ENCODE data around the gene NKD2. TPM values are rescaled to one million over a fixed set of nuclear protein-coding genes. Genes with fewer than 3 reads are reported as not detected.

Gene NKD2
- total and polyA plus RNA-seq, 3 donors from 2014 or later = 16.5 to 42.1 (median 31.6) TPM

DNA sequence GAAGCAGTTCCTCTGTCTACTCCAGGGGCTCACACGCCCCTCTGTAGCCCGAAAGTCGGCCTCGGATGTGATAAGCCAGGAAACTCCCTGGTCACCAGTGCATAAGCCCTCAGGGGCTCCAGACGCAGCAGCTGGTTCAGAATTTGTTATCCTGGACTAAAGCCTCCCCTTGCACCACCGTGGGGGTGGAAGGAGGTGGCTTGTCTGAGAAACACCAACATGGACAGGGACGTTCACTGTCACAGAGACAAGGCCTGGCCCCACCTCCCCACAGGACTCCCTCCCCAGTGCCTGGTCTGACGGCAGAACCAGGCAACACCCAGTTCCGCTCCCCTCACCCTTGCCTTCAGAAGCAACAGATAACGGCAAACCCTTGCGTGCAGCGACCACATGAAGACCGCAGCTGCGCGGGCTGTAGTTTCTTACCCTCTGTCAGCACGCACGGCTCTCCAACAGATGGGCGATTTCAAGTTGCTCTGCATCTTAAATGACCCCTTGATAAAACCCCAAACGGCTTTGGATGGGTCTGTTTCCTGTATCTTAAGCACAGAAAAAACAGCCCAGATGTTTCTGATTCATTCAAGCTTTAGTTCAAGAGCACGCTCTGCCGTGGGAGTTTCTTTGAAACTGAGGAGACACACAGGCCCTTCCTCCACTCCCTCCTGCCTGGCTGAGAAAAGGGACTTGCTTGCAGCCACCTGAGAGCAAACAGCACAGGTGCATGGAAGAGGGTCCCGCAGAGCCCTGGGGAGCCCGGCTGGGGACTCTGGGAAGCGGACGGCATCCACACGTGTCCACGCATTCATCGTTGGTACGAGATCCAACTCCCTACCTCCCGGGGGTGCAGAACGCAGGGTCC is 44.7 kb upstream of the NKD2 start:
- Histone ChIP-seq H3K27ac (no peak overlapping the region), H3K4me3 (no peak overlapping the region), H3K36me3 (ENCODE audit: low read depth, missing control alignments) (no peaks in the 10 kb centered on the region), H3K27me3 (no peaks in the 10 kb centered on the region), H3K9me3 (no peaks in the 10 kb centered on the region), H3K4me1 (peaks cover 7% of the 10 kb centered on the region)
- intact Hi-C loops (cut with DNase I; ENCODE audit: low total_unique reads) = no loop called here
- WGBS, 2 donors = 47 to 64% methylated on average over 14 to 31 of the region's 31 CpGs
- no peak for DNase-seq
- TF ChIP-seq, protein P1, sequence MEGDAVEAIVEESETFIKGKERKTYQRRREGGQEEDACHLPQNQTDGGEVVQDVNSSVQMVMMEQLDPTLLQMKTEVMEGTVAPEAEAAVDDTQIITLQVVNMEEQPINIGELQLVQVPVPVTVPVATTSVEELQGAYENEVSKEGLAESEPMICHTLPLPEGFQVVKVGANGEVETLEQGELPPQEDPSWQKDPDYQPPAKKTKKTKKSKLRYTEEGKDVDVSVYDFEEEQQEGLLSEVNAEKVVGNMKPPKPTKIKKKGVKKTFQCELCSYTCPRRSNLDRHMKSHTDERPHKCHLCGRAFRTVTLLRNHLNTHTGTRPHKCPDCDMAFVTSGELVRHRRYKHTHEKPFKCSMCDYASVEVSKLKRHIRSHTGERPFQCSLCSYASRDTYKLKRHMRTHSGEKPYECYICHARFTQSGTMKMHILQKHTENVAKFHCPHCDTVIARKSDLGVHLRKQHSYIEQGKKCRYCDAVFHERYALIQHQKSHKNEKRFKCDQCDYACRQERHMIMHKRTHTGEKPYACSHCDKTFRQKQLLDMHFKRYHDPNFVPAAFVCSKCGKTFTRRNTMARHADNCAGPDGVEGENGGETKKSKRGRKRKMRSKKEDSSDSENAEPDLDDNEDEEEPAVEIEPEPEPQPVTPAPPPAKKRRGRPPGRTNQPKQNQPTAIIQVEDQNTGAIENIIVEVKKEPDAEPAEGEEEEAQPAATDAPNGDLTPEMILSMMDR (IDR thresholded peaks at IDR 0.05) = no peak
- no peak for TF ChIP-seq POLR2A (IDR thresholded peaks at IDR 0.05)

DNA sequence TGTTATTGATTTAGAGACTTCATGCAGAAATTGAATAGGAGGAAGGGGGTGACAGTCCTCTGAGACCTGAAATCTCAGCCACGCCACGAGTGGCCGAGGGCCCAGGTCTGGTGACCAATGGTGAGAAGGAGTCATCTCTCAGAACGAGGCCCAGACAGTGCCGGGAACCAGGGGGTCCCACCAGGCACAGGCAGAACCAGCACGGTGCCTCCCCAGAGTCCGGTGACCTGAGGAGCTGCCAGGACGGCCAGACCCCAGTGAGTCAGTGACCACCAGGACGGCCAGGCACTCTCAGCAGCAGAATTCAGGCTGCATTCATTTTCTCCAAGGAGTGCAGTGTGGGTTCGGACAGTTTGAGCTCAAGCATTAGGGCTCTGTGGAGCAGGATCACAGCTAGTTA is 43.8 kb upstream of the NKD2 start:
- TF ChIP-seq POLR2A (IDR thresholded peaks at IDR 0.05) = no peak
- TF ChIP-seq, protein P1 (IDR thresholded peaks at IDR 0.05) = no peak
- no peaks in the 10 kb centered on the region for H3K27me3 ChIP-seq
- no peak overlapping the region for H3K4me3 ChIP-seq
- intact Hi-C loops (cut with DNase I; ENCODE audit: low total_unique reads) = no loop called here
- no peak for DNase-seq
- H3K9me3 ChIP-seq = no peaks in the 10 kb centered on the region
- H3K4me1 ChIP-seq = peaks cover 7% of the 10 kb centered on the region
- no peaks in the 10 kb centered on the region for H3K36me3 ChIP-seq (ENCODE audit: low read depth, missing control alignments)
- 84 to 93% methylated on average over 9 to 10 of the region's 10 CpGs for WGBS, 2 donors
- H3K27ac ChIP-seq = no peak overlapping the region

DNA sequence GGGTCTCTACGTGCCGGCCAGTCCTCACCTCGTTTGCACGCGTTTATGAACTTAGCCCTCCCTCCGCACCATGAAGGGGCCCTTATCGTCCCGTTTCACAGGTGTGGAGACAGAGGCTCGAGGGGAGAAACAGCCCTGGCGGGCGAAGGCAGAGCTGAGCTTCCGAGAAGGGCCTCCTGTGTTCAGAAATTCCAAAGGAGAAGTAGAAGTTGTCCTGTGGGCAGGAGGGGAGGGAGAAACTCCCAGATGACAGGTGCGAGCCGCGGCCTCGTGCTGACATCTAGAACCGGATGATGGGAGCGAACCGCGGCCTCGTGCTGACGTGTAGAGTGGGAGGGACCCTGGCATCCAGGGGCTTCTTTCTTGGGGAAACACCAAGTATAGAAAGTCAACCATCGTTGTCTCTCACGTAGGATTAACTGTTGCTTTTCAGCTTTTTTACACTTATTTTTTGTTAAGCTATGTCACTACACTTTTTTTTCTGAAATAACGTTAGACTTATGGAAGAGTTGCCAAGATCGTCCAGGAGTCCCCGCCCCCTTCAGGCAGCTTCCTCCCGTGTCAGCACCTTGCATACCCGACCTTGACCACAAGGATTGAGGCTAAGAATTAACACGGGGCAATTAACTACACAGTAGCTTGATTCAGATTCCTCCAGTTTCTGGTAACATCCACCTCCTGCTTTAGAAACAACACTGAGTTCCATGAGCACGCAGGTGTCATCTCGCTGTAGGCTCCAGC is 42.8 kb upstream of the NKD2 start:
- Histone ChIP-seq H3K4me3 (no peak overlapping the region), H3K4me1 (peaks cover 7% of the 10 kb centered on the region), H3K36me3 (ENCODE audit: low read depth, missing control alignments) (no peaks in the 10 kb centered on the region), H3K9me3 (no peaks in the 10 kb centered on the region), H3K27me3 (no peaks in the 10 kb centered on the region), H3K27ac (no peak overlapping the region)
- WGBS, 2 donors = 84 to 89% methylated on average over 32 of the region's 32 CpGs
- DNase-seq = no peak
- no peak for TF ChIP-seq POLR2A (IDR thresholded peaks at IDR 0.05)
- TF ChIP-seq, protein P1 (IDR thresholded peaks at IDR 0.05) = no peak
- intact Hi-C loops (cut with DNase I; ENCODE audit: low total_unique reads) = no loop called here

DNA sequence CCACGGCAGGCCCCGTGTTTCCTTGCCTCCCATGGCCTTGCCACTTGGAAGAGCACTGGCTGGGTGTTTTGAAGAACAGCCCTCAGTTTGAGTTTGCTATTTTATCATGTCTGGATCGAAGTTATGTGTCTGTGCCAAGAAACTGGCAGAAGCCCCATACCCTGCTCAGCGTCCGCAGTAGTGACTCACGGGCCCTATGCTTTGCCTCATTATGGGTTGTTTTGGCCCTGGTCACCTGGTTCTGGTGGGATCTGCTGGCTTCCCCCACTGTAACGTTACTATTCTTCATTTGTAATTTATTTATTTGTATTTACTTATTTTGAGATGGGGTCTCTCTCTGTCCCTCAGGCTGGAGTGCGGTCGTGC is 42.3 kb upstream of the NKD2 start:
- TF ChIP-seq POLR2A (IDR thresholded peaks at IDR 0.05) = no peak
- TF ChIP-seq, protein P1 (IDR thresholded peaks at IDR 0.05) = no peak
- no peaks in the 10 kb centered on the region for H3K27me3 ChIP-seq
- no peak for DNase-seq
- H3K27ac ChIP-seq = no peak overlapping the region
- no peaks in the 10 kb centered on the region for H3K9me3 ChIP-seq
- no peaks in the 10 kb centered on the region for H3K36me3 ChIP-seq (ENCODE audit: low read depth, missing control alignments)
- intact Hi-C loops (cut with DNase I; ENCODE audit: low total_unique reads) = no loop called here
- WGBS, 2 donors = 78 to 88% methylated on average over 9 of the region's 9 CpGs
- no peak overlapping the region for H3K4me3 ChIP-seq
- H3K4me1 ChIP-seq = peaks cover 7% of the 10 kb centered on the region

Measured in testis (tissue), 3 donors.